ENCODE results near the gene EPS8L1.
"Not testable (repeated sequence)": the region's sequence is repeated elsewhere in the genome, so short reads cannot be mapped to it uniquely, and the experiment has no call there.

The EPS8L1 gene

DNA sequence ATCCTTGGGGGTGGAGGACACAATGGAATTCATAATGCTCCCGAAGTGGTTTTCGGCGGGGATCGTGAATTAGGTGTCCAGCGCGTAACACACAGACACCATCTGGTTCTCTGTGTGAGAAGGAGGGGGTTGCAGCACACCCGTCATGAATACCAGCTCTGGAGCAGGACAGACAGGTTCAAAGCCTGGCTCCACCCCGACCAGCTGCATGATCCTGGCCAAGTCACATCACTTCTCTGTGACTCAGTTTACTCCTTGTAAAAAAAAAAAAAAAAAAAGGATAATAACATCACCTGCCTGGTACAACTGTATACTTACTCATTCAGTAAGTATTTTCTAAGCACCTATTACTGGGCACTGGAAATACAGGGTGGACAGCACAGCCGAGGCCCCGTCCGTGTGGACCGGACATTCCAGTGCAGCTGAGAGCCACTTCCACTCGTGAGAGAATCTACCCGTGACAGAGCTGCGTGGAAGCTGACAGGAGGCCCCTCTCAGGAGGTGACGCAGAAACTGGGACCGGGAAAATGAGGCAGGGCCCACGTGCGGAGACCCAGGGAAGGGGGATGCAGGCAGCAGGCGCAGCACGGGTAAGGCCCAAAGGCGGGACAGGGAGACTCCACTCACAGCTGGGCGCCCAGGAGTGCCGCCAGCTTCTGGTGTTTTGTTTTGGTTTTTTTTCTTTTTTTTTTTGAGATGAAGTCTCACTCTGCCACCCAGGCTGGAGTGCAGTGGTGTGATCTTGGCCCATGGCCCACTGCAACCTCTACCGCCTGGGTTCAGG lies 24.7 kb upstream of the EPS8L1 start:
- no peak for DNase-seq (ENCODE audit: low spot score)

GRCh38 chr19:55053735-55054134 lies 21.9 kb upstream of the EPS8L1 start:
- DNase-seq (ENCODE audit: low spot score) = no peak

- no peak for DNase-seq (ENCODE audit: low spot score)
Measured at GRCh38 chr19:55056827-55057226, 18.8 kb upstream of the EPS8L1 start.

DNA sequence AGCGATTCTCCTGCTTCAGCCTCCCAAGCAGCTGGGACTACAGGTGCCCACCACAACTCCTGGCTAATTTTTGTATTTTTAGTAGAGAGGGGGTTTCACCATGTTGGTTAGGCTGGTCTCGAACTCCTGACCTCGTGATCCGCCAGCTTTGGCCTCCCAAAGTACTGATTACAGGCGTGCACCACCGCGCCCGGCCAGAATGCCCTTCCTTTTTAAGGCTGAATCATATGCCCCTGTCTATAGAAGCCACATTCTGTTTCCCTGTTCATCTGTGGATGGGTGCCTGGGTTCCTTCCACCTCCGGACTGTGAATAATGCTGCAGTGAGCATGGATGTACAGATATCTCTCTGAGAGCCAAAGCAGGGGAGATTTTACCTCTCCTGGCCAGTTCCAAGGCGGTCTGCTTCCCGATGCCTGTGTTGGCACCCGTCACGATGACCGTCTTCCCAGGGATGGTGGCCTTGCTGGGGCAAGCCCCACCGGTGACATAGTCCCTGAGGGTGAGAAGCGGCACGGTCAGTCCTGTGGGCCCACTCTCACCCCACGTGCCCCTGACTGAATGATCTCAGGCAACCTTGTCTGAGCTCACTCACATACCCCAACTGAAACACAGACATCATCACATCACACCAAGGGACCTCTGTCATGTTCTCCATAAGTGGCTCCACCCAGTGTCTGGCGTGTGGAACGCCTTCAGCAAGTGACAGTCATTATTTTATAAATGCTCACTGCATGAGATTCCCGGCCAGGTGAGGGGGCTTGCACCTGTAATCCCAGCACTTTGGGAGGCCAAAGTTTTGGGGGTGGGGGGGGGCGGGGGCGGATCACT lies 16.7 kb upstream of the EPS8L1 start:
- no peak for DNase-seq (ENCODE audit: low spot score)

- DNase-seq (ENCODE audit: low spot score) = not testable (repeated sequence)
Measured at GRCh38 chr19:55060287-55060686, 15.4 kb upstream of the EPS8L1 start.

GRCh38 chr19:55062735-55063491 lies 12.8 kb upstream of the EPS8L1 start, which contains the start of gene RDH13:
Gene RDH13, minus strand, starts transcription at chr19:55063148. Its CDS starts 116 bp downstream, at chr19:55063032.
- peak; percentile 98 for DNase-seq (ENCODE audit: low spot score)

- DNase-seq (ENCODE audit: low spot score) = no peak
Measured at GRCh38 chr19:55063492-55063843, 12.2 kb upstream of the EPS8L1 start.

DNA sequence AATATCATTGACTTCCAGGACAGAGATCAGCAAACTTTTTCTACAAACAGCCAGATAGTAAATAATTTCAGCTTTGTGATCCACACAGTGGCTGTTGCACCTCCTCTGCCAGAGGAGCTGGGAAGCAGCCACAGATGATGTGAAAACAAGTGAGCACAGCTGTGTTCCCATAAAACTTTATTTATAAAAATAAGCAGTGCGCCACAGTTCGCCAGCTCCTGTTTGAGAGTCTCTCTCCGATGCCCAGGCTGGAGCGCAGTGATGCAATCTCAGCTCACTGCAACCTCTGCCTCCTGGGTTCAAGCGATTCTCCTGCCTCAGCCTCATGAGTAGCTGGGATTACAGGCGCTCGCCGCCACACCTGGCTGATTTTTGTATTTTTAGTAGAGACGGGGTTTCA lies 10.2 kb upstream of the EPS8L1 start:
- not testable (repeated sequence) for DNase-seq (ENCODE audit: low spot score)

GRCh38 chr19:55066107-55066709 lies 9.5 kb upstream of the EPS8L1 start:
- DNase-seq (ENCODE audit: low spot score) = no peak

- DNase-seq (ENCODE audit: low spot score) = no peak
Measured at GRCh38 chr19:55067869-55068268, 7.8 kb upstream of the EPS8L1 start.

GRCh38 chr19:55068950-55069864 lies 6.5 kb upstream of the EPS8L1 start:
- DNase-seq (ENCODE audit: low spot score) = no peak

GRCh38 chr19:55069865-55070197 lies 5.8 kb upstream of the EPS8L1 start:
- DNase-seq (ENCODE audit: low spot score) = no peak

GRCh38 chr19:55070466-55071128 lies 5.1 kb upstream of the EPS8L1 start:
- no peak for DNase-seq (ENCODE audit: low spot score)

GRCh38 chr19:55071129-55071502 lies 4.6 kb upstream of the EPS8L1 start:
- peak; percentile 85 for DNase-seq (ENCODE audit: low spot score)

- no peak for DNase-seq (ENCODE audit: low spot score)
Measured at GRCh38 chr19:55071913-55072312, 3.8 kb upstream of the EPS8L1 start.

- no peak for DNase-seq (ENCODE audit: low spot score)
Measured at GRCh38 chr19:55076321-55076720, 652 bp downstream of the EPS8L1 start.

DNA sequence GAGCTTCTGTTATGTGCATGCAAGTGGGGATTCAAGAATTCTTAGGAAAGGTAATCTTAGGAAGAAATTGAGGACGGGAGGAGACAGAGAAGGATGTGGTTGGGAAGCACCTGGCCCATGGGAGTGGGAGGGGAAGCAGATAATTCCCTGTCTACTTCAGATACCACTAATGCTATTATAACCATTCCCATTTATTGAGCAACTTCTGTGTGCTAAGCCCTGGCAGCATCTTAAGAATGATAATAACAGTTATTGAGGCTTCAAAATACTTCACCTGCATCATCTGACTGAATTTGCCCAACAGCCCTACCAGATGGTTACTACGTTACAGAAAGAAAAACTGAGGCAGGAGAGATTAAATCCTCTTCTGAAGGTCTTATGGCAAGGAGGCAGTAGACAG lies 1.4 kb downstream of the EPS8L1 start:
- no peak for DNase-seq (ENCODE audit: low spot score)

- no peak for DNase-seq (ENCODE audit: low spot score)
Measured at GRCh38 chr19:55078996-55079395, 3.3 kb downstream of the EPS8L1 start.

DNA sequence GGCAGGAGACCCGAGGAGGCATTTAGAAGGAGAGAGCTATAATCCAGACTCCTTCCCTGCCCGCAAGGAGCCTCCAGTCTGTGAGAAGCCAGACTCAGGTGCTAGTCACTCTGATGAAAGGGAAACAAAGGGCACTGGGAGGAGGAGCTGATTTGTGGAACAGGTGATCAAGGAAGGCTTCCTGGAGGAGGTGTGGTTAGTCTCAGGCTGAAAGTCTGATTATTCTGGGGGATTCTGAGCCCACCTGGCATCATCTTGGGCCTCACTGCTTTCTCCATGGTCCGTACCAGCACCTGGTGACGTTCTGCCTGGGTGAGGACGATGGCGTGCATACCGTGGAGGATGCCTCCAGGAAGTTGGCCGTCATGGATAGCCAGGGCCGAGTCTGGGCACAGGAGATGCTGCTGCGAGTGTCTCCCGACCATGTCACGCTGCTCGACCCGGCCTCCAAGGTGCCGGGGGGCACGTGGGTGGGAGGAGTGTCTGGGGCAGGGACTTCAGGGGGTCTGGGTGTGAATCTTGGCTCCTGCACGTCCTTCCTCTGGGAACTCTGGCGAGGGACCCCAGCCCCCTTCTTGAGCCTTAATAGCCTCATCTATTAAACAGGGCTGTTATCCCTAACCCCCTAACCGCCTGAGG lies 3.9 kb downstream of the EPS8L1 start:
- no peak for DNase-seq (ENCODE audit: low spot score)

Data from AG08396 (cell line).